PFSK-1 (cell line): Measurements from ENCODE around the gene ZNF679.

Experiments
- FOXP2 ChIP-seq: optimal IDR thresholded peaks from 2 replicates; pipeline ENCODE3; 2011; ENCODE audit warnings: borderline replicate concordance, control low read depth, inconsistent platforms; ENCODE audit not compliant: insufficient read depth; ENCODE audit errors: extremely low read length, extremely low read depth
- POLR2AphosphoS5 ChIP-seq: IDR thresholded peaks from 2 replicates; pipeline ENCODE4 v1.6.1; 2012; ENCODE audit warnings: low read depth, mild to moderate bottlenecking, control low read depth, low read length, moderate library complexity
- REST ChIP-seq, 2 experiments: IDR thresholded peaks; 2 replicates each; pipeline versions ENCODE4 v1.6.1 to v1.8.0; 2011 to 2012; ENCODE audit warnings: low read depth in 2 of 2, low read length in 2 of 2, control low read depth in 1 of 2, inconsistent platforms in 1 of 2, mild to moderate bottlenecking in 1 of 2, moderate library complexity in 1 of 2; ENCODE audit not compliant: insufficient read depth in 1 of 2
- SIN3A ChIP-seq: IDR thresholded peaks from 2 replicates; pipeline ENCODE4 v1.6.1; 2012; ENCODE audit warnings: mild to moderate bottlenecking, low read length, moderate library complexity, borderline replicate concordance; ENCODE audit not compliant: insufficient read depth
- TAF1 ChIP-seq: IDR thresholded peaks from 2 replicates; pipeline ENCODE4 v1.6.1; 2012; ENCODE audit warnings: low read length, control low read depth, borderline replicate concordance; ENCODE audit not compliant: insufficient read depth

GRCh38 chr7:64180989-64181388 is 47.3 kb upstream of the ZNF679 start:
- no peak for TF ChIP-seq REST (IDR thresholded peaks at IDR 0.05; ENCODE audit: insufficient read depth in 1 of 2, low read depth in 2 of 2, low read length in 2 of 2)
- TF ChIP-seq POLR2AphosphoS5, result no peak
- no peak for TF ChIP-seq TAF1
- TF ChIP-seq FOXP2, result no peak
- no peak for TF ChIP-seq SIN3A
